Stimulated activated CD4-positive, alpha-beta T cell treated with anti-CD3 and anti-CD28 coated beads, Interleukin-12 subunit alpha, Interleukin-12 subunit beta, amount 100 ng/mL, for 24 hours (primary cell): ENCODE results near the gene HMX2.

Source experiments
- DNase-seq, 2 experiments: peaks; one replicate each; pipeline ENCODE4 v3.0.0-alpha.2; 2020; ENCODE audit warnings: low read depth in 2 of 2

Gene HMX2

DNA sequence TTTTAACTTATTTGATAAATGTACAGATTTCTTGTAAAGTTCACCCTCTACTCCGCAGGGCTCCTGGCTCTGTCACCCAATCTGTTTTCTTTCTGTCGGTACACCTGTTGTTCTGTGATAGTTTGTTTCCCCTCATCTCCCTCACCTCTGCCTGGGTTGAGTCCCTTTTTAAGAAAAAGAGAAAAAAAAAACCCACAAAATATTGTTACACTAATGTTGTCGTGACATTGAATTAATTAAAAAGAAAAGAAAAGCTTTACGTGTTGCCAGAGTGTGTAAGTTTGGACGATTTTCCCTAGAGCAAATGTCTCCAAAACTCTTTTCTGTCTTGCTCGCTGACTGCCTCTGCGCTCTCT, 8.8 kb upstream of the HMX2 start:
- DNase-seq: no peak

GRCh38 chr10:123139521-123140163, 8.3 kb upstream of the HMX2 start:
- no peak for DNase-seq

DNA sequence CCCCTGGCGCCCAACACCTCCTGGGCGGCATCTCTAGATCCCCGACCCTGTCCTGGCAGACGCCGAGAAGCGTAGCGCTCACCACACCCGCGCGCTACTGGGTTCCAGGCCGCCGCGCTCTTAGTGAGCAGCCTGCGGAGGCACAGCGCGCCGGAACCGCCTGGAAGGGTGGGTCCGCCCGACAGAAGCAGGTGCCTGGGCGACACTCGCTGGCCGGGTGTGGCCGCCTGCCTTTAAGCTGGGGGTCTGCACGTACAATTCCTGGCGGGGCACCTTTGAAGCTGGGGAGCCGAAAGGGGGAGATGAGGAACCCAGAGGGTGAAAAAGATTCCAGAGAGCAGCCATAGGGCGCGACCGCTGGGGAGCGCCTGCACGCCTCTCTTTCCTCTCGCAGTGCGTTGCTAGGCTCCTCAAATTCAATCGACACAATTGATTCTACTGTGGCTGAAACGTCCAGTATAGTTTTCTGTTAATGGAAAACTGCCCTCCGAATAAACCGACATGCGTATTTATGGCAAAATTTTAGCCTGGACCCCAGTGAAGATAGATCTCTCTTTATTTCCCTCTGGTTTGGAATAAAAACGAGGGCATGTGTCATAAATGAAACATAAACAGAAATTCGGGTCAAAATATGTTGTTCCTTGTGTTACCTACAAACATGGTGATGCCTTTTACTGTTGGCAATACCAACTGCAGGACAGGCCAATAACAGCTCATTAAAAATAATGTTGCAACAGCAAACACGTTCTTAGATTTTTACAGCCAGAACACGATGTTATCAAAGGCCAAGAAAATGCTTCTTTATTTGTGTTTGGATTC, 7.6 kb upstream of the HMX2 start:
- DNase-seq: no peak

DNA sequence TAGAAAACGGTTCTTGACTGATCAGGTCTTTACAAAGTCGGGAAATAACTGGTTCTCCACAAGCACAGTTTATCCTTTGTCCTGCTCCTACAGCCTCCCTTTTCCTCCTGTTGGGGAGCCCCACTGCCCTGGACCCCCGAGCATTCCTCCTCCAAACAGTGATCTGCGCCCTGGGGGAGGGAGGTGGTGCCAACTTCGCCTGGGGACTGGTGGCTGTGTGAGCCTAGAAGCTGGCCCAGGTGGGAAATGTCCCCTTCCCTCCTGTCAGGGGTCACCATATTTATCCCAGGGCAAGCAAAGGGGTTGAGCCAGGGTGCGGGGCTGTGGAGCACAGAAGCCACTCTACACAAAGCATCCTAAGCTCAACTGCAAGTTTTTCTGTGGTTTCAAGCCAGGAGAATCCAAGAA, 6.9 kb upstream of the HMX2 start:
- DNase-seq: no peak

- no peak for DNase-seq
Observed at GRCh38 chr10:123141791-123142700, 5.9 kb upstream of the HMX2 start.

- DNase-seq: no peak
Observed at GRCh38 chr10:123142701-123143161, 5.2 kb upstream of the HMX2 start.

DNA sequence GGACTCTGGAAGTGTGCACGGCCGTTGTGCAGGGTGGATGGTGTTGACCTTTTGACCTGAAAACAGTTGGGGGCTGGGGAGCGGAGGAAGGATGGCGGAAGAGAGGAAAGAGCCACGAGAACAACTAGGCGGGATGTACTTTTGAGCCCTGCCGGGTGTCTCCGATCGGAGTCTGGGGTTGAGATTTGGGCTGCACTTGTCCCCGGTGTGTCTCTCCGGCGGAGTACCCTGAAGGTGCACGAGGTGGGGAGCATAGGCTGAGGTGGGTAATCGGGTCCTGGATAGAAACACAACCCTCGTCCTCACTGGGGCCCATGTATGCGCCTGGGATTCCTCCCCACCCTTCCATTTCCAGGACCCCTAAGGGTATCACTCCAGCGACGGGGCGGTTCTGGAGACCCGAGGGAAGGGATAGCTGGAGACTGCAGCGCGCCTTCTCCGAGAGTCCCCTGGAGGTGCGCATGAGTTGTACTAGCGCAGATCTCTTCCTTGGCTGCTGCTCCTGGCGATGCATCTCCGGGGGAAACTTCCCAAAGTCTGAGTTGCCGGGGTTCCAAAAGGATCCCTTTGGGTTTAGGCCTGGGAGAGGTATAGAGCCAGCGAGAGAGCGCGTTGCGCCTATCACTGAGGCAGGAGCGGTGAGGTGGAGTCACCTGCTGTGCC, 4.6 kb upstream of the HMX2 start:
- DNase-seq: no peak

GRCh38 chr10:123143825-123144168, 4.1 kb upstream of the HMX2 start:
- DNase-seq: no peak

- DNase-seq: no peak
Observed at GRCh38 chr10:123144697-123145541, 3.0 kb upstream of the HMX2 start.

DNA sequence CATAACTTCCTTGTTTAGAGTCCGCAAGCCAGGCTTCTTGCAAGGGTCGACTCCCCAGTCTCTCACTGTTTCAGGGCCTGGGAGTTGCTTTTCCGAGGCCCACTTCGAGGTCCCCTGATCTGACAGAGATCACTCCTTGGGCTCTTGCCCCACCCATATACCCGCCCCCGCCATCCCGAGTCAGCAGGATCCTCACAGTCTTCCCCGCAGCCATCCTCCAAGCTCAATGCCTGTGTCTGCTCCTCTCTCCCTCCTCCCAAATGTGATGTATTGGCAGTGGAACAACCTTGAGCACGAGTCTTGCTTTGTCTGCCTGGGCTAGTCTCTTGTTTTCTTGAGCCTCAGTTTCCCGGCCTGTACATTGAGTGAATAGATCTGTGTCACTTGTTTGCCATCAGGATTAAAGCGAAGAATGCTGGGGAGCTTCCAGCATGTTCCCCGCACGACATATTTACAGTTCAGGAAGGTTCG, 2.4 kb upstream of the HMX2 start:
- DNase-seq: no peak

GRCh38 chr10:123146013-123146893, 1.7 kb upstream of the HMX2 start:
- DNase-seq: no peak

DNA sequence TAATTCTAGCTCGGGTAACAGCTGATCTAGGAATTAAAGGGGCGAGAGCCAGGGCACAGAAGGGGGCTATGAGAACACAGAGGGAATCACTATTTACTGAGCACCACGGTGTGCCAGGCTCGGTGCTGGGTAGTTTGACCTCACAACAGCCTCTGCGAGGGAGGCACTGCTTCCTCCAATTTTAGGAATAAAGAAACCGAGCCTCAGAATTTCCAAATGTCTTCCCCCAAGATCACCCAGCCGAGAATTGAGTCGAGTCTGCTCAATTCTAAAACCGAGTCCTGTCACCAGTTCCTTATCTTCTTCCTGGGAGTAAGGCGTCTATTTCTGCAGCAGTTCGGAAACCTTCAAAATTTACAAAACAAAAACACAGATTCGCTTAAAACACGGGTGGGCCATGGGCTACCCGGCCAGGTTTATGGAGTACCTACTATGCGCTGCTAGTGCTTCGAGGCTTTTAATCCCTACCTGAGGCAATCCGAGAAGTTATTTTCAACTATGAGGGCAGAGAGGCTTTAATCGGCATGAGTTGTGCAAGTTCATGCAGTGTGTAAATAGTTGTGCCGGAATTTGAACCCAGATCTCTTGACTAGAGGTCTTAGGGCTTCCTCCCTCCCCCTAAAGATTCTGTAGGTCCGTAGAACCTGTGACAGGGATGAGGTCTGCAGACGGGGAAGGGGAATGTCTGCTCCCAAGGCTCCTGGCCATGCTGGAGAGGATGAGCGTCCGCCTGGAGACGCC, 872 bp upstream of the HMX2 start:
- no peak for DNase-seq

DNA sequence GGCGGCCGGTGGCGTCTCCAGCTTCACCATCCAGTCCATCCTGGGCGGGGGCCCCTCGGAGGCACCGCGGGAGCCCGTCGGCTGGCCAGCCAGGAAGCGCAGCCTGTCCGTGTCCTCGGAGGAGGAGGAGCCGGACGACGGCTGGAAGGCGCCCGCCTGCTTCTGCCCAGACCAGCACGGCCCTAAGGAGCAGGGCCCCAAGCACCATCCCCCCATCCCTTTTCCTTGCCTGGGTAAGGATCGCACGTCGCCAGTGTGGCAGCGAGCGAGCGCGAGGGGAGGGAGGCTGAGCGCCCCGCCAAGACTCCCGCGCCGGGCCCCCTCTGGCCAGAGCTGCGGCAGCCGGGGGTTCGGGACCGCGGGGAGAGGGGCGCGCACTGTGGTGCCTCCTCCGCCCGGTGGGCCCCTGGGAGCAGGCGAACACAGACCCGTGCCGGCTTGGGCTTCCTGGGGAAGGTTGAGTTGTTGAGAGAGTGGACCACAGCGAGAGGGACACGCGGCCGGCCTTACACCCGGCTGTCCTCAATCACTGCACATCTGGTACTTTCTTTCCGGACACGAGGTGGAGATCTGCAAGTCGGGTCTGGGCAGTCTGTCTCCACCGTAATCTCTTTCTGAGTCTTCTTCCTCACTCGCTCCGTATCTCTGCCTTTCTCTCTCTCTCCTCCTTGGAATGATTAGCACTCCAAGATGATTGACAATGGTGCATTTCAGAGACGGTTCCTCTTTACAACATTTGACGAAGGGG, 652 bp downstream of the HMX2 start:
- DNase-seq: no peak

DNA sequence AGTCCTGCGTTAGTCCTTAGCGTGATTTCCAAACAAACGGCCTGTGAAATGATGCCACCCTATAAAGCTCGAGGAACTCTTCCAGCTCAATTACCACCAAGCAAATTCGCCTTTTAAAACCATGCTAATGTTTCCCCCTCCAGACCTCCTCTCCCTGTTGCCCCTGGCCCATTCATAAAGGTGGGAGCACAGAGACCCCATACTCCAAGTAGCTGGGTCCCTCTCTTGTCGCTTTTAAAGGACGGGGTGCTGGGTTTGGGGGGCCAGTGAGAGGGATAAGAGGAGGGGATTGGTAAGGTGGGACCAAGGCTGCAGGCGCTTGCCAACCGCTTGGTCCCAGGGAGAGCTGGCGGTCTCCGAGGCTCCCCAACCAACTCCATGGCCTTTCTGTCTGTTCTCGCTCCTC, 1.2 kb downstream of the HMX2 start:
- DNase-seq: no peak

GRCh38 chr10:123149568-123150270, 1.8 kb downstream of the HMX2 start:
- DNase-seq: no peak

DNA sequence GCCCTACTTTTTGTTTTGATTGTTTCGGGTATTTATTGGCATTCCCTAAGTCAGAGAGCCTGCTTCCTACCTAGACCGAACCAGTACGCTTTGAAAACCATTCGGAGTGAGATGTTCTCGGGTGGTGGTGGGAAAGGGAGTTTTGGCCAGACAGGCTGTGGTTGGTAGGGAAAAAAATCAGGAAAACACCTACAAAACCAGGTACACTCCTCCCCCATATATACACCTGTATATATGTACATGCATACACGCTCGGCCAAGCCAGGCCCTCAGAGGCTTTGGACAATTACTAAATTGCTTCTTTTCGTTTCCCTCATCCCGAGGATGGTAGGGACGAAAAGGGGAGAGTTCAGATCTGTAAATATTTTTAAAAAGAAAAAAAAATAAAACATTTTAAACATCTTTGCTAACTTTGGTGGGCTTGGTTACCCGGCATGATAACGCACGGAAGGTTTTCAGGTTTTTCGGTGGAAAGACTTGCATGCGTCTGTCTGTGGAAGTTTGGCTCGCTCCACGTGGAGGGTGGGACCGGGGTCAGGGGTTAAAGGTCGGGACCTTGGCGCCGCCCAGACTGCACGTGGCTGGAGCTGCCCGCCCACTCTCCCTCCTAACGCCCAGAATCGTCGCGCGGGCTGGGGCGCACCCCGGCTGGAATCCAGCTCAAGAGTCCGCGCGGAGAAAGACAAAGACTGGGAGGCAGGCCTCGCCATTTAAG, 2.5 kb downstream of the HMX2 start:
- DNase-seq: no peak
